Endothelial cell of umbilical vein (primary cell): ENCODE measurements around the gene CAPN8. TPM values are rescaled to one million over a fixed set of nuclear protein-coding genes. Genes with fewer than 3 reads are reported as not detected.

Source experiments
- BruUV-seq: library from RNA; stranded (reverse); fragments of 400-500 nt; replicated peaks from 2 replicates; lab custom pipeline; 2021; lab: Mats Ljungman, UMichigan
- CTCF ChIA-PET: fragments of 300-600, 350-600 bp; sonication (Branson Sonifier 250); formaldehyde crosslinking; loops from one replicate; lab custom pipeline; 2021; ENCODE audit warnings: antibody characterized with exemption, inconsistent platforms; lab: Charles Lee
- POLR2A ChIA-PET: fragments of 300-600, 350-600 bp; sonication (Branson Sonifier 250); formaldehyde crosslinking; loops from one replicate; lab custom pipeline; 2021; ENCODE audit warnings: antibody characterized with exemption, inconsistent platforms; lab: Charles Lee
- DNase-seq: peaks from one replicate; pipeline ENCODE4 v3.0.0-alpha.2; 2011; ENCODE audit warnings: low read depth, low spot score
- FAIRE-seq: peaks from 2 replicates; lab custom pipeline; 2011; peaks lifted over from hg19 to GRCh38; lab: Jason Lieb, UNC
- H2AFZ ChIP-seq: 2 replicates; pipeline ENCODE4 v1.6.0; 2012; ENCODE audit warnings: low read depth, low read length, control low read depth, inconsistent platforms
- H3K27ac ChIP-seq: 2 replicates; pipeline ENCODE4 v1.5.1; 2011; ENCODE audit warnings: low read depth, mild to moderate bottlenecking, control low read depth, low read length, moderate library complexity; ENCODE audit not compliant: insufficient read depth
- H3K27me3 ChIP-seq, 2 experiments: 2 replicates each; pipeline versions ENCODE4 v1.6.0 to v1.6.1; 2011; ENCODE audit warnings: low read length in 2 of 2, mixed read lengths in 1 of 2; ENCODE audit not compliant: control insufficient read depth in 2 of 2, insufficient read depth in 2 of 2
- H3K36me3 ChIP-seq, 2 experiments: 2 replicates in 1 of 2; 3 replicates in 1 of 2; pipeline ENCODE4 v1.5.1; 2011; ENCODE audit warnings: low read length in 2 of 2, mild to moderate bottlenecking in 1 of 2, moderate library complexity in 1 of 2; ENCODE audit not compliant: control insufficient read depth in 2 of 2, insufficient read depth in 2 of 2; ENCODE audit errors: extremely low read depth in 1 of 2
- H3K4me1 ChIP-seq: 3 replicates; pipeline ENCODE4 v1.5.1; 2011; ENCODE audit warnings: mild to moderate bottlenecking, low read length; ENCODE audit not compliant: control insufficient read depth, insufficient read depth; ENCODE audit errors: extremely low read depth
- H3K4me2 ChIP-seq: 2 replicates; pipeline ENCODE4 v1.6.1; 2011; ENCODE audit warnings: low read length, control low read depth, mixed read lengths; ENCODE audit not compliant: insufficient read depth
- H3K4me3 ChIP-seq, 3 experiments: fragments of 200-600 bp in 1 of 3; sonication (generic), shearing (Covaris generic) in 1 of 3; replicated peaks in 1 of 3; 2 replicates each; pipeline ENCODE4 v1.5.1; 2011 to 2016; ENCODE audit warnings: control low read depth in 3 of 3, low read length in 3 of 3, mild to moderate bottlenecking in 2 of 3, inconsistent platforms in 1 of 3, low read depth in 1 of 3, moderate library complexity in 1 of 3; ENCODE audit not compliant: insufficient read depth in 1 of 3
- H3K79me2 ChIP-seq: 2 replicates; pipeline ENCODE4 v1.6.0; 2012; ENCODE audit warnings: low read length, inconsistent platforms; ENCODE audit not compliant: control insufficient read depth, insufficient read depth
- H3K9ac ChIP-seq: replicated peaks from 2 replicates; pipeline ENCODE3; 2011; ENCODE audit warnings: low read length, control low read depth; ENCODE audit not compliant: insufficient read depth; ENCODE audit errors: extremely low read depth
- H3K9me1 ChIP-seq: replicated peaks from 3 replicates; pipeline ENCODE4 v1.6.0; 2011; ENCODE audit warnings: mild to moderate bottlenecking, low read length; ENCODE audit not compliant: control insufficient read depth, insufficient read depth; ENCODE audit errors: extremely low read depth
- H3K9me3 ChIP-seq: replicated peaks from 2 replicates; pipeline ENCODE4 v1.5.1; 2012; ENCODE audit warnings: low read length, inconsistent platforms; ENCODE audit not compliant: control insufficient read depth, insufficient read depth
- H4K20me1 ChIP-seq: replicated peaks from 2 replicates; pipeline ENCODE3; 2011; ENCODE audit warnings: mild to moderate bottlenecking, low read length; ENCODE audit not compliant: control insufficient read depth, insufficient read depth; ENCODE audit errors: extremely low read depth
- EZH2 ChIP-seq: IDR thresholded peaks from 2 replicates; pipeline ENCODE4 v1.6.1; 2012; ENCODE audit warnings: borderline replicate concordance, low read depth, mild to moderate bottlenecking, moderate library complexity, low read length, inconsistent platforms; ENCODE audit not compliant: severe bottlenecking
- FOS ChIP-seq: IDR thresholded peaks from 2 replicates; pipeline ENCODE4 v1.6.1; 2011; ENCODE audit warnings: mild to moderate bottlenecking, low read length, moderate library complexity, borderline replicate concordance; ENCODE audit not compliant: insufficient read depth
- GATA2 ChIP-seq: IDR thresholded peaks from 2 replicates; pipeline ENCODE4 v1.7.0; 2011; ENCODE audit warnings: low read depth, mild to moderate bottlenecking, moderate library complexity, mixed read lengths, low read length; ENCODE audit not compliant: insufficient read length, insufficient read depth
- JUN ChIP-seq: IDR thresholded peaks from 2 replicates; pipeline ENCODE4 v1.6.1; 2011; ENCODE audit warnings: borderline replicate concordance, low read depth; ENCODE audit not compliant: insufficient read length, insufficient read depth
- MYC ChIP-seq: IDR thresholded peaks from one replicate; pipeline ENCODE4 v1.6.1; 2011; ENCODE audit warnings: mild to moderate bottlenecking, low read depth, low read length
- POLR2A ChIP-seq: IDR thresholded peaks from 2 replicates; pipeline ENCODE4 v1.6.1; 2012; ENCODE audit warnings: low read depth, mild to moderate bottlenecking, control low read depth, low read length
- POLR2AphosphoS5 ChIP-seq: IDR thresholded peaks from 2 replicates; pipeline ENCODE4 v1.6.1; 2012; ENCODE audit warnings: low read depth, mild to moderate bottlenecking, control low read depth, low read length, moderate library complexity; ENCODE audit not compliant: insufficient read depth
- dilution Hi-C: fragments of 300-500 bp; cut with MboI; formaldehyde crosslinking; loops from one replicate; pipeline ENCODE4 v1.15.0; 2019; ENCODE audit warnings: low sequenced_read_pairs; ENCODE audit not compliant: extremely low pct_ligation_motif_present
- intact Hi-C: fragments of 100-400 bp; cut with micrococcal nuclease; formaldehyde crosslinking; loops from one replicate; pipeline ENCODE4 v1.10.0; 2022
- polyA plus RNA-seq, 4 experiments: library from polyadenylated mRNA; depleted of rRNA in 3 of 4; stranded (reverse) in 3 of 4; unstranded in 1 of 4; fragments of >200 nt; gene quantifications; 2 replicates each; pipeline versions ENCODE4 v1.2.1 to v1.2.3, GENCODE V29; 2011 to 2012; ENCODE audit warnings: missing spikeins in 1 of 4
- total RNA-seq: library from RNA; stranded (reverse); gene quantifications from 2 replicates; pipeline ENCODE4 v1.2.3, GENCODE V29; 2021
- TF ChIP-seq, protein P1 (sequence below), 2 donors: IDR thresholded peaks; 1 replicate in 1 of 2; 2 replicates in 1 of 2; pipeline ENCODE4 v1.5.1; 2011; ENCODE audit warnings: low read length in 2 of 2, mild to moderate bottlenecking in 2 of 2, moderate library complexity in 2 of 2, control low read depth in 1 of 2, inconsistent platforms in 1 of 2, low read depth in 1 of 2; ENCODE audit not compliant: insufficient read depth in 1 of 2; ENCODE audit errors: extremely low read depth in 1 of 2
- TF ChIP-seq, protein P2 (sequence below): IDR thresholded peaks from 2 replicates; pipeline ENCODE4 v1.6.1; 2011; ENCODE audit not compliant: insufficient read depth, insufficient read length

Gene CAPN8
- total and polyA plus RNA-seq, 2 donors (not counting 3 experiments of a cell fraction or from before 2014, with no cell fraction given): not detected

DNA sequence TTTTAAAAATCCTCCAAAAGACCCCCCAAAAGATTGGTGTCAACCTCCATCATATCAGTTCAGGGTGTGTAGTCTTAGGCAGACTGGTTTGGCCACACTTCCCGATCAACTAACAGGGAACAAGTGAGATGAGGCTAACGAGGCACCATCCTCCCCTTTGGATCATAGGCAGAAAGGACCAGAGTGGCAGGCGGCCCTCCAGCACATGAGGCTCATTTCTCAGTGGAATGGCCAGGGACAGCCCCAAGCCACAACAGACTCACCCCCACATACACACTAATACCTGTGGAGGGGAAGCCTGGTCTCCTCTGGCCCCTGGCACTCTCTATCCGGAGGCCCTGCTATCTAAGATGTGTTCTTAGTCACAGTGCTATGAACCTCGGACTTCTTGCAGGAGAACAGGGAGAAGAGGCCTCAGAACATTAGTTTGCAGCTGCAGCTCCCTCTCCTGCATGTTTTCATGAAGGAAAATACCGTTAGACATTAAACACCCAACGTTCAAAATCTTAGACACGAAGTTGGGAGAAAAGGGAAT lies 29.6 kb upstream of the CAPN8 start:
- Histone ChIP-seq H3K9ac (no peak overlapping the region), H2AFZ (no peak overlapping the region), H3K4me3 (no peak overlapping the region), H3K27ac (no peak overlapping the region), H3K9me1 (no peaks in the 10 kb centered on the region), H3K4me2 (no peak overlapping the region), H4K20me1 (no peaks in the 10 kb centered on the region), H3K79me2 (no peaks in the 10 kb centered on the region), H3K27me3 (no peaks in the 10 kb centered on the region), H3K4me1 (peaks cover 2% of the 10 kb centered on the region), H3K36me3 (no peaks in the 10 kb centered on the region), H3K9me3 (no peaks in the 10 kb centered on the region)
- DNase-seq (no peak), FAIRE-seq (no peak)
- POLR2A ChIA-PET: no interaction called here
- TF ChIP-seq FOS (no peak), EZH2 (no peak), POLR2A (no peak), JUN (no peak)
- intact Hi-C loops: no loop called here
- dilution Hi-C loops: no loop called here
- CTCF ChIA-PET: interaction anchor here (1.1 to 3.0 kb wide), 5 partner anchors 23 to 561 kb away, joined by 3 to 20 read pairs (median 4); no protein-coding TSS in a partner anchor
- BruUV-seq: no TSS peak

DNA sequence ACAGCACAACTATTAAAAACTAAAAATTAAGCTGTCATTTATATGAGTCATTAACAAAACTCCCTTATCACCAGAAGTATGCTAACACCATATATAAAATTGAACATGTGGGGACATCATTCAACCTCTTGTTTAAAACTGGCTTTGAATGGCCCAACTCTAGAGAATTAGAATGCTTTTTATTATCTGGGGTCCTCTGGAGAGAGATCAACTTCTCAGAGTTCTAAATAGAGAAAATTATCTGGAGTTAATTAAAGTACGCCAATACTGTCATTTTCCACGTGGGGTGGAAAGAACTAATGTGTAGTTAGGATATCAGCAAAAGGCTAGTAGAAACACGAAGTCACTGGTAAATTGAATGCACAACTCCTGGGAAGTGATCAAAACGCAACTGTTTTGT lies 25.6 kb upstream of the CAPN8 start:
- no peaks in the 10 kb centered on the region for H4K20me1 ChIP-seq
- POLR2A ChIA-PET: no interaction called here
- peaks cover 3 to 4% of the 10 kb centered on the region in 2 experiments for H3K27me3 ChIP-seq
- TF ChIP-seq POLR2AphosphoS5 (no peak), FOS (no peak), MYC (no peak), POLR2A (no peak), GATA2 (no peak), EZH2 (no peak), JUN (no peak)
- TF ChIP-seq, protein P1, sequence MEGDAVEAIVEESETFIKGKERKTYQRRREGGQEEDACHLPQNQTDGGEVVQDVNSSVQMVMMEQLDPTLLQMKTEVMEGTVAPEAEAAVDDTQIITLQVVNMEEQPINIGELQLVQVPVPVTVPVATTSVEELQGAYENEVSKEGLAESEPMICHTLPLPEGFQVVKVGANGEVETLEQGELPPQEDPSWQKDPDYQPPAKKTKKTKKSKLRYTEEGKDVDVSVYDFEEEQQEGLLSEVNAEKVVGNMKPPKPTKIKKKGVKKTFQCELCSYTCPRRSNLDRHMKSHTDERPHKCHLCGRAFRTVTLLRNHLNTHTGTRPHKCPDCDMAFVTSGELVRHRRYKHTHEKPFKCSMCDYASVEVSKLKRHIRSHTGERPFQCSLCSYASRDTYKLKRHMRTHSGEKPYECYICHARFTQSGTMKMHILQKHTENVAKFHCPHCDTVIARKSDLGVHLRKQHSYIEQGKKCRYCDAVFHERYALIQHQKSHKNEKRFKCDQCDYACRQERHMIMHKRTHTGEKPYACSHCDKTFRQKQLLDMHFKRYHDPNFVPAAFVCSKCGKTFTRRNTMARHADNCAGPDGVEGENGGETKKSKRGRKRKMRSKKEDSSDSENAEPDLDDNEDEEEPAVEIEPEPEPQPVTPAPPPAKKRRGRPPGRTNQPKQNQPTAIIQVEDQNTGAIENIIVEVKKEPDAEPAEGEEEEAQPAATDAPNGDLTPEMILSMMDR (IDR thresholded peaks at IDR 0.05; ENCODE audit: extremely low read depth in 1 of 2, insufficient read depth in 1 of 2, low read depth in 1 of 2, low read length in 2 of 2): no peak
- TF ChIP-seq, protein P2, sequence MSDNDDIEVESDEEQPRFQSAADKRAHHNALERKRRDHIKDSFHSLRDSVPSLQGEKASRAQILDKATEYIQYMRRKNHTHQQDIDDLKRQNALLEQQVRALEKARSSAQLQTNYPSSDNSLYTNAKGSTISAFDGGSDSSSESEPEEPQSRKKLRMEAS: no peak
- no peaks in the 10 kb centered on the region for H3K36me3 ChIP-seq
- no peaks in the 10 kb centered on the region for H3K4me1 ChIP-seq
- H3K9me3 ChIP-seq: no peaks in the 10 kb centered on the region
- no peak overlapping the region for H3K4me2 ChIP-seq
- H3K9me1 ChIP-seq: no peaks in the 10 kb centered on the region
- no peak overlapping the region for H3K4me3 ChIP-seq
- no TSS peak for BruUV-seq
- no peaks in the 10 kb centered on the region for H3K79me2 ChIP-seq
- FAIRE-seq (no peak), DNase-seq (no peak)
- CTCF ChIA-PET: interaction anchor here (2.0 kb wide), 1 partner anchor 557 kb away, joined by 4 read pairs; no protein-coding TSS in a partner anchor
- intact Hi-C loops: no loop called here
- H3K9ac ChIP-seq: no peak overlapping the region
- dilution Hi-C loops: no loop called here
- no peak overlapping the region for H2AFZ ChIP-seq
- H3K27ac ChIP-seq: no peak overlapping the region
